GM12891 (cell line): Measurements from ENCODE around the gene ASB14.

Experiments
- PAX5 ChIP-seq: IDR thresholded peaks from 2 replicates; pipeline ENCODE4 v1.6.1; 2011; ENCODE audit warnings: low read length, moderate library complexity, mild to moderate bottlenecking; ENCODE audit not compliant: insufficient read depth, severe bottlenecking
- POLR2A ChIP-seq: IDR thresholded peaks from 2 replicates; pipeline ENCODE4 v1.6.1; 2011; ENCODE audit warnings: low read depth, low read length, control low read depth
- POLR2AphosphoS5 ChIP-seq: IDR thresholded peaks from 2 replicates; pipeline ENCODE4 v1.6.1; 2011; ENCODE audit warnings: low read depth, low read length, control low read depth
- SPI1 ChIP-seq: IDR thresholded peaks from 2 replicates; pipeline ENCODE4 v1.6.1; 2011; ENCODE audit warnings: low read depth, low read length, control low read depth
- TAF1 ChIP-seq: IDR thresholded peaks from 2 replicates; pipeline ENCODE4 v1.6.1; 2011; ENCODE audit warnings: low read depth, low read length, control low read depth

DNA sequence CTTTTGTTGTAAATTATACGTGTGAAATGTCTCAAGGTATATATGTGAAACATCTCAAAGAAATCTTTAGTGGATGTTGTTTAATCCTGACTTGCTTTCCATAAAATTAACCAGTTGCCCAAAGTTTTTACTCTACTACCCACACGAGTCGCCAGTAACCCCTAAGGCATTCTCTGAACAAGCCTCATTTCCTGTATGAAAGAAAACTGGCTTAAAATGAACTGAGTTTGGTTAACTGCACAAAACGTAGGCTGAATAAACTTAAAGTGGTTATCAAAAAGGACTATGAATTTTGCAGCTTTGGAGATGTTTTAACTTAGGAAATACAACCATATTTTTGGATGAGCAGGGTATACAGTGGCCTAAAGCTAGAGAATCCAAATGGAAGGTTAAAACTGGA, 67.6 kb downstream of the ASB14 start:
- TF ChIP-seq POLR2A = no peak
- no peak for TF ChIP-seq POLR2AphosphoS5
- no peak for TF ChIP-seq TAF1
- no peak for TF ChIP-seq SPI1
- no peak for TF ChIP-seq PAX5
